Sigmoid colon (tissue), 7 donors: ENCODE measurements around the gene NOX1. TPM values are rescaled to one million over a fixed set of nuclear protein-coding genes. Genes with fewer than 3 reads are reported as not detected.
"Not testable (repeated sequence)": the region's sequence is repeated elsewhere in the genome, so short reads cannot be mapped to it uniquely, and the experiment has no call there.

Experiments used
- DNase-seq: peaks from one replicate; pipeline ENCODE4 v3.0.0-alpha.2; 2019
- H3K27ac ChIP-seq, 4 donors: fragments of 200-600 bp; sonication (generic); one replicate each; pipeline ENCODE4 v1.5.1; 2016 to 2019; ENCODE audit warnings: mild to moderate bottlenecking in 1 of 4
- H3K27me3 ChIP-seq, 3 donors: fragments of 200-600 bp; sonication (generic); one replicate each; pipeline ENCODE4 v1.5.1; 2019; ENCODE audit warnings: mild to moderate bottlenecking in 1 of 3
- H3K36me3 ChIP-seq, 4 donors: fragments of 200-600 bp; sonication (generic); one replicate each; pipeline ENCODE4 v1.5.1; 2016 to 2019
- H3K4me1 ChIP-seq, 4 donors: fragments of 200-600 bp; sonication (generic); one replicate each; pipeline ENCODE4 v1.5.1; 2017 to 2019
- H3K4me3 ChIP-seq, 4 donors: fragments of 200-600 bp; sonication (generic); one replicate each; pipeline ENCODE4 v1.5.1; 2017 to 2019; ENCODE audit warnings: mild to moderate bottlenecking in 2 of 4, moderate library complexity in 1 of 4
- H3K9me3 ChIP-seq, 4 donors: fragments of 200-600 bp in 3 of 4; sonication (generic) in 3 of 4; one replicate each; pipeline versions ENCODE4 v1.5.1 to v1.6.1; 2013 to 2019
- EP300 ChIP-seq, 4 donors: sonication (generic); formaldehyde crosslinking; IDR thresholded peaks; one replicate each; pipeline ENCODE4 v1.6.1; 2017; ENCODE audit warnings: antibody characterized with exemption in 4 of 4
- POLR2A ChIP-seq, 2 donors: fragments of 450-650 bp; IDR thresholded peaks; one replicate each; pipeline ENCODE4 v1.6.1; 2016; ENCODE audit warnings: antibody characterized with exemption in 2 of 2, mild to moderate bottlenecking in 2 of 2, moderate library complexity in 2 of 2
- POLR2AphosphoS5 ChIP-seq, 4 donors: sonication (generic); formaldehyde crosslinking; IDR thresholded peaks; one replicate each; pipeline ENCODE4 v1.6.1; 2017; ENCODE audit warnings: antibody characterized with exemption in 4 of 4
- WGBS, 2 donors: extraction: QIAGEN DNeasy Blood & Tissue Kit; methylation state at CpG; one replicate each; pipeline ENCODE4 v1.1.7; 2013; 5-methylcytosine and 5-hydroxymethylcytosine counted together
- intact Hi-C: fragments of 100-400 bp; cut with DNase I; formaldehyde crosslinking; loops from one replicate; pipeline ENCODE4 v1.15.1; 2023
- polyA plus RNA-seq, 3 donors: library from polyadenylated mRNA; stranded (reverse); fragments of 200-250 nt; gene quantifications; one replicate each; pipeline ENCODE4 v1.2.3, GENCODE V29; 2013
- total RNA-seq, 4 donors: library from RNA; depleted of rRNA; stranded (reverse); fragments of >200 nt; gene quantifications; one replicate each; pipeline ENCODE4 v1.1.0, GENCODE V29; 2016
- TF ChIP-seq, protein P1 (sequence below), 4 experiments: fragments of 450-650 bp in 3 of 4; fragments of 200-600 bp in 1 of 4; IDR thresholded peaks; one replicate each; pipeline ENCODE4 v1.5.1; 2016 to 2019; ENCODE audit warnings: antibody characterized with exemption in 4 of 4, mild to moderate bottlenecking in 3 of 4, moderate library complexity in 2 of 4
- donor health status: healthy with polysubstance abuse.
- donor health status: Bipolar disorder and iron deficiency.
- donor health status: healthy.

The NOX1 gene
- total and polyA plus RNA-seq, 7 donors, result 0.33 to 54.8 (median 6.6) TPM; not detected in 2

DNA sequence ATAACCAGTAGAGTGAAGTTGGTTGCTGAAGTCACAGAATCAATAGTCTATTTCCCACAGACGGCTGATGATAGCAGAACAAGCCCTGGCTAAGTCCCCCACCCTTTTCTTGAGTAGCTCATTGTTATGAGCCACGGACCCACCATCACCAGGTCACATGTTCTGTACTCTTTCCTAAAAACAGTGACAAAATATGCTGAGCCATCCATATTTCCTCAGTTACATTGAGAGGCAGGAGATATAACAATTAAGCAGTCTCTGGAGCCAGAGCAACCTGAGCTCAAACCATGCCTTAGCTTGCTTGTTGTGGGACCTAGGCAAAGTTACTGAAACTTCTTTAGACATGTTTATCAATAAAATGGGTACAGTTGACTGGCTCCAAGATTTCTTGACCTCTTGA is 56.8 kb downstream of the NOX1 start:
- H3K9me3 ChIP-seq, result no peaks in the 10 kb centered on the region
- TF ChIP-seq POLR2AphosphoS5 (IDR thresholded peaks at IDR 0.05), result no peak
- no peak for TF ChIP-seq EP300 (IDR thresholded peaks at IDR 0.05)
- TF ChIP-seq POLR2A (IDR thresholded peaks at IDR 0.05), result no peak
- TF ChIP-seq, protein P1, sequence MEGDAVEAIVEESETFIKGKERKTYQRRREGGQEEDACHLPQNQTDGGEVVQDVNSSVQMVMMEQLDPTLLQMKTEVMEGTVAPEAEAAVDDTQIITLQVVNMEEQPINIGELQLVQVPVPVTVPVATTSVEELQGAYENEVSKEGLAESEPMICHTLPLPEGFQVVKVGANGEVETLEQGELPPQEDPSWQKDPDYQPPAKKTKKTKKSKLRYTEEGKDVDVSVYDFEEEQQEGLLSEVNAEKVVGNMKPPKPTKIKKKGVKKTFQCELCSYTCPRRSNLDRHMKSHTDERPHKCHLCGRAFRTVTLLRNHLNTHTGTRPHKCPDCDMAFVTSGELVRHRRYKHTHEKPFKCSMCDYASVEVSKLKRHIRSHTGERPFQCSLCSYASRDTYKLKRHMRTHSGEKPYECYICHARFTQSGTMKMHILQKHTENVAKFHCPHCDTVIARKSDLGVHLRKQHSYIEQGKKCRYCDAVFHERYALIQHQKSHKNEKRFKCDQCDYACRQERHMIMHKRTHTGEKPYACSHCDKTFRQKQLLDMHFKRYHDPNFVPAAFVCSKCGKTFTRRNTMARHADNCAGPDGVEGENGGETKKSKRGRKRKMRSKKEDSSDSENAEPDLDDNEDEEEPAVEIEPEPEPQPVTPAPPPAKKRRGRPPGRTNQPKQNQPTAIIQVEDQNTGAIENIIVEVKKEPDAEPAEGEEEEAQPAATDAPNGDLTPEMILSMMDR (IDR thresholded peaks at IDR 0.05), result no peak
- no peak overlapping the region for H3K27ac ChIP-seq
- WGBS, 2 donors, result 89 to 90% methylated on average over 2 of the region's 2 CpGs
- no peak for DNase-seq
- peaks cover 0 to 6% (median 0%) of the 10 kb centered on the region in 4 donors for H3K4me1 ChIP-seq
- no peak overlapping the region for H3K4me3 ChIP-seq
- no peaks in the 10 kb centered on the region for H3K36me3 ChIP-seq
- no peaks in the 10 kb centered on the region for H3K27me3 ChIP-seq
- intact Hi-C loops, result no loop called here

DNA sequence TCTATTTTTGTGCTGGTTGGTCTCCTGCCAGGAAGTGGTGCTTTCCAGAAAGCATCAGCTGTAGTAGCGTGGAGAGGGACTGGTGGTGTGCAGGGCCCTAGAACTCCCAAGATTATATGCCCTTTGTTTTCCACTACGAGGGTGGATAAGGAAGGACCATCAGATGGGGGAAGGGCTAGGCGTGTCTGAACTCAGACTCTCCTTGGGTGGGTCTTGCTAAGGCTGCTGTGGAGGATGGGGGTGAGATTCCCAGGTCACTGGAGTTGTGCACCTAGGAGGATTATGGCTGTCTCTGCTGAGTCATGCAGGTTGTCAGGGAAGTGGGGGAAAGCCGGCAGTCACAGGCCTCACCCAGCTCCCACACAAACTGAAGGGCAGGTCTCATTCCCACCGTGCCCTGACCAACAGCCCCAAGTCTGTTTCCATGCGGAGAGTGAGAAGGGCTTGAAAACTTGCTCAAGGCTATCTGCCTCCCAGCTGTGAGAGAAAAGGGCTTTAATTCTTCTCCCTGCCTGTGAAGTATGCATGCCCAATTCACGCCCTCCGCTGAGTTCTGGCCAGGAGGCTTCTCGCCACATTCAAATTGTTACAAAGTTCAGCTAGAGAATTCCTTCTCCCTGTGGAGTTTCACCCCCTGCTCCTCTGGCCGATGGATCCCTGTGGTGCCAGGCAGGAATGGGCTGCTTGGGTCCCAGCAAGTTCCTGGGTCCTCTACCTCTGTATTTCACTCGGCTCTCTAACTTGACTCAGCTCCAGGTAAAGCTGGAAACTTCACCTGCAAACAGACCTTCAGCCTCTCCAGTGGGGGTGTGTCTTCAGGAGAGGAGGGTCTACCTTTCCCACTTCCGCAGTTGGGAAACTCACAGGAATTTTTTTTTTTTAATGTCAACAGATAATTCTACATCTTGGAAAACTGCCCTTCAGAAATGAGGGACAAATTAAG is 61.7 kb downstream of the NOX1 start:
- Histone ChIP-seq H3K4me3 (no peak overlapping the region), H3K36me3 (no peaks in the 10 kb centered on the region), H3K27ac (no peak overlapping the region), H3K27me3 (no peaks in the 10 kb centered on the region), H3K9me3 (no peaks in the 10 kb centered on the region), H3K4me1 (no peaks in the 10 kb centered on the region)
- TF ChIP-seq, protein P1 (IDR thresholded peaks at IDR 0.05), result no peak
- TF ChIP-seq POLR2A (IDR thresholded peaks at IDR 0.05) (no peak), POLR2AphosphoS5 (IDR thresholded peaks at IDR 0.05) (no peak), EP300 (IDR thresholded peaks at IDR 0.05) (no peak)
- DNase-seq, result no peak
- intact Hi-C loops, result no loop called here
- WGBS, 2 donors, result 14 to 60% methylated on average over 12 of the region's 12 CpGs

DNA sequence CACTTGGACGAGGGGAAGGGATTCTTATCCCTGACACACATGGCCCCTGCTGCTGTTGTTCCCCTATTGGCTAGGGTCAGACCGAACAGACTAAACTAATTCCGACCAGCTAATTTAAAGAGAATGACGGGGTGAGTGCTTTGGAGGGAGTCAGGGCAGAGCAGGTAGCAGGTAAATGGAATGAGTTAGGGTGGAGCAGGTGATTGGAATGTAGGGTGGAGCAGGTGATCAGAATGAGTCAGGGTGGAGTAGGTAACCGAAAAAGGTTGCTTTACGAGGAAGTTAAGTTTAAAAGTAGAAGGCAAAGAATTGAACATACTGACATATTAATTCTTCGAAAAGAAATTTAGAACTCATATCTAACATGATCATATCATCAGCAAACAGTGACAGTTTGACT is 65.9 kb downstream of the NOX1 start:
- H3K27me3 ChIP-seq, H3K27ac ChIP-seq, H3K36me3 ChIP-seq, DNase-seq, intact Hi-C loops, H3K9me3 ChIP-seq, H3K4me1 ChIP-seq, H3K4me3 ChIP-seq: not testable (repeated sequence)
- WGBS, 2 donors, result 35 to 78% methylated on average over 7 of the region's 7 CpGs

DNA sequence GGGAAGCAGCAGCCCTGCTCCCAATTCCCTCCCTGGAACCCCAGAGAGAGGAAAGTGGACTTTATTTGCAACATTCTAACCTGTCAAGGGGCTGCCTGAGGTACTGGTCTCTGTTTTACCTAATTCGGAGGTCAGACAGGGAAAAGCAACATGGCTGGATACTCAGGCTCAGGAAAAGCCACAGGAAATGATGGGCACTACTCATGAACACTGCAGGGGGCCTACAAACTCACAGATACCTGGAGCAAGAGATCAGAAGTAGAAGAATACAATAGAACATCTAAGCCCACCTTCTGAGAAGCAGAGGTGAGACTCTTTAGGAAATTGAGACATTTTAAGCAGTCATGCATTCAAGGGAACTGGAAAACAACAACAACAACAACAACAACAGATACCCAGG is 69.4 kb downstream of the NOX1 start:
- no peaks in the 10 kb centered on the region for H3K27me3 ChIP-seq
- intact Hi-C loops, result no loop called here
- H3K4me3 ChIP-seq, result no peak overlapping the region
- no peak for DNase-seq
- WGBS, 2 donors, result 88 to 93% methylated on average over 1 of the region's 1 CpG
- H3K27ac ChIP-seq, result no peak overlapping the region
- H3K4me1 ChIP-seq, result no peaks in the 10 kb centered on the region
- TF ChIP-seq, protein P1 (IDR thresholded peaks at IDR 0.05), result no peak
- no peak for TF ChIP-seq POLR2AphosphoS5 (IDR thresholded peaks at IDR 0.05)
- no peak for TF ChIP-seq POLR2A (IDR thresholded peaks at IDR 0.05)
- no peak for TF ChIP-seq EP300 (IDR thresholded peaks at IDR 0.05)
- H3K9me3 ChIP-seq, result no peaks in the 10 kb centered on the region
- H3K36me3 ChIP-seq, result no peaks in the 10 kb centered on the region

DNA sequence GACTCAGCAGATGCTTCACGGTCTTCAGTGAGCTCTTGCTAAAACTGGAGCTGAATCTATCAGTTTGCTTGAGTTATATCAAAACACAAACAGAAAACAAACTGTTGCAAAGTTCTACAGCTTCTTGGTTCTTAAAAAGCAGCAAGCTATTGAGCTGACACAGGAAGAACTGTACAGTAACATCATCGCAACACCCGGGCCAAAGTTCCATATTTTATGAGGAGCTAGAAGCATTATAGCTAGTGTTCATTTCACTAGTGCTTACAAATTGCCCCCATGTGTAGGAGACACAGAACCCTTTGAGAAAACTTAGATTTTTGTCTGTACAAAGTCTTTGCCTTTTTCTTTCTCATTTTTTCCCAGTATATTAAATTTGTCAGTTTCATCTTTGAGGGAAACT is 71.3 kb downstream of the NOX1 start:
- intact Hi-C loops, result no loop called here
- Histone ChIP-seq H3K27me3 (no peaks in the 10 kb centered on the region), H3K9me3 (no peaks in the 10 kb centered on the region), H3K27ac (no peak overlapping the region), H3K36me3 (no peaks in the 10 kb centered on the region), H3K4me3 (no peak overlapping the region), H3K4me1 (no peaks in the 10 kb centered on the region)
- no peak for DNase-seq
- TF ChIP-seq EP300 (IDR thresholded peaks at IDR 0.05) (no peak), POLR2AphosphoS5 (IDR thresholded peaks at IDR 0.05) (no peak), POLR2A (IDR thresholded peaks at IDR 0.05) (no peak)
- TF ChIP-seq, protein P1 (IDR thresholded peaks at IDR 0.05), result no peak
- 16 to 72% methylated on average over 3 of the region's 3 CpGs for WGBS, 2 donors
